H9 (cell line): ENCODE results near the gene GABRB1. TPM values are rescaled to one million over a fixed set of nuclear protein-coding genes. Genes with fewer than 3 reads are reported as not detected.

Experiments
- DNase-seq: peaks from one replicate; pipeline ENCODE4 v3.0.0-alpha.2; 2017
- H2AFZ ChIP-seq: one replicate; pipeline ENCODE4 v1.6.1; 2013; ENCODE audit warnings: mild to moderate bottlenecking, low read length, control low read depth, moderate library complexity
- H2AK5ac ChIP-seq: 2 replicates; pipeline ENCODE4 v1.6.1; 2013; ENCODE audit warnings: low read length, control low read depth, mixed read lengths; ENCODE audit not compliant: insufficient read length
- H2BK120ac ChIP-seq: one replicate; pipeline ENCODE4 v1.6.1; 2013; ENCODE audit warnings: low read depth, mild to moderate bottlenecking, low read length, control low read depth, inconsistent platforms; ENCODE audit not compliant: poor library complexity, severe bottlenecking
- H2BK12ac ChIP-seq: 2 replicates; pipeline ENCODE4 v1.6.1; 2013; ENCODE audit warnings: low read length, control low read depth, mixed read lengths, low read depth; ENCODE audit not compliant: insufficient read length
- H2BK15ac ChIP-seq: 2 replicates; pipeline ENCODE4 v1.6.1; 2013; ENCODE audit warnings: low read depth, low read length, control low read depth
- H2BK20ac ChIP-seq: one replicate; pipeline ENCODE4 v1.6.1; 2013; ENCODE audit warnings: low read depth, mild to moderate bottlenecking, low read length, control low read depth, inconsistent platforms; ENCODE audit not compliant: poor library complexity, severe bottlenecking
- H2BK5ac ChIP-seq: 2 replicates; pipeline ENCODE4 v1.6.1; 2013; ENCODE audit warnings: low read length, control low read depth, mixed read lengths; ENCODE audit not compliant: insufficient read length
- H3K14ac ChIP-seq: 2 replicates; pipeline ENCODE4 v1.6.1; 2013; ENCODE audit warnings: low read length, control low read depth; ENCODE audit not compliant: insufficient read depth
- H3K18ac ChIP-seq: 2 replicates; pipeline ENCODE4 v1.6.1; 2013; ENCODE audit warnings: low read depth, mild to moderate bottlenecking, mixed read lengths, low read length, control low read depth; ENCODE audit not compliant: insufficient read length
- H3K23ac ChIP-seq: 2 replicates; pipeline ENCODE4 v1.6.1; 2013; ENCODE audit warnings: low read length, control low read depth, mixed read lengths, low read depth; ENCODE audit not compliant: insufficient read length
- H3K23me2 ChIP-seq: 2 replicates; pipeline ENCODE4 v1.6.1; 2013; ENCODE audit warnings: low read depth, mild to moderate bottlenecking, mixed read lengths, low read length, control low read depth; ENCODE audit not compliant: insufficient read length, poor library complexity, severe bottlenecking
- H3K27ac ChIP-seq: 2 replicates; pipeline ENCODE4 v1.5.1; 2013; ENCODE audit warnings: low read length, control low read depth, mixed read lengths, low read depth; ENCODE audit not compliant: insufficient read length
- H3K27me3 ChIP-seq: 2 replicates; pipeline ENCODE4 v1.6.1; 2013; ENCODE audit warnings: low read length, control low read depth, inconsistent platforms; ENCODE audit not compliant: insufficient read depth
- H3K4ac ChIP-seq: 2 replicates; pipeline ENCODE4 v1.6.1; 2013; ENCODE audit warnings: low read depth, mild to moderate bottlenecking, control low read depth, inconsistent platforms, low read length, moderate library complexity
- H3K4me1 ChIP-seq: 2 replicates; pipeline ENCODE4 v1.6.1; 2013; ENCODE audit warnings: low read length, control low read depth, inconsistent platforms; ENCODE audit not compliant: insufficient read depth
- H3K4me2 ChIP-seq: 2 replicates; pipeline ENCODE4 v1.6.1; 2013; ENCODE audit warnings: low read length, control low read depth, mixed read lengths; ENCODE audit not compliant: insufficient read length, insufficient read depth
- H3K56ac ChIP-seq: 2 replicates; pipeline ENCODE4 v1.6.1; 2013; ENCODE audit warnings: low read depth, mild to moderate bottlenecking, mixed read lengths, low read length, control low read depth; ENCODE audit not compliant: insufficient read length
- H3K79me1 ChIP-seq: 2 replicates; pipeline ENCODE4 v1.6.1; 2013; ENCODE audit warnings: low read depth, mild to moderate bottlenecking, moderate library complexity, low read length, control low read depth, inconsistent platforms; ENCODE audit not compliant: insufficient read depth, poor library complexity, severe bottlenecking
- H3K79me2 ChIP-seq: 2 replicates; pipeline ENCODE4 v1.6.1; 2013; ENCODE audit warnings: low read length, control low read depth, inconsistent platforms; ENCODE audit not compliant: insufficient read depth
- H3K9ac ChIP-seq: 2 replicates; pipeline ENCODE4 v1.6.1; 2013; ENCODE audit warnings: low read length, control low read depth, mixed read lengths; ENCODE audit not compliant: insufficient read length; ENCODE audit errors: extremely low read depth
- H3K9me3 ChIP-seq: one replicate; pipeline ENCODE4 v1.6.1; 2013; ENCODE audit warnings: low read depth, low read length, inconsistent platforms; ENCODE audit not compliant: control insufficient read depth
- H3T11ph ChIP-seq: one replicate; pipeline ENCODE4 v1.6.1; 2013; ENCODE audit warnings: mild to moderate bottlenecking, low read length, control low read depth, inconsistent platforms
- H4K20me1 ChIP-seq: one replicate; pipeline ENCODE4 v1.6.1; 2013; ENCODE audit not compliant: control insufficient read depth, insufficient read length, insufficient read depth
- H4K5ac ChIP-seq: 2 replicates; pipeline ENCODE4 v1.6.1; 2013; ENCODE audit warnings: low read depth, mild to moderate bottlenecking, mixed read lengths, low read length, control low read depth; ENCODE audit not compliant: insufficient read length
- H4K8ac ChIP-seq: replicated peaks from 2 replicates; pipeline ENCODE4 v1.6.1; 2013; ENCODE audit warnings: low read length, control low read depth, mixed read lengths, low read depth; ENCODE audit not compliant: insufficient read length
- H4K91ac ChIP-seq: 2 replicates; pipeline ENCODE4 v1.6.1; 2013; ENCODE audit warnings: low read depth, mild to moderate bottlenecking, moderate library complexity, mixed read lengths, low read length, control low read depth; ENCODE audit not compliant: insufficient read length
- H3K27ac Mint-ChIP-seq, 3 experiments: 2 replicates in 2 of 3; 3 replicates in 1 of 3; pipeline ENCODE4 v1.8.0; 2020 to 2021; ENCODE audit warnings: mixed read lengths in 3 of 3, mild to moderate bottlenecking in 1 of 3, moderate library complexity in 1 of 3
- H3K27me3 Mint-ChIP-seq: 2 replicates; pipeline ENCODE4 v1.8.0; 2021; ENCODE audit warnings: low read depth, mild to moderate bottlenecking, moderate library complexity, mixed read lengths
- H3K36me3 Mint-ChIP-seq, 3 experiments: 2 replicates in 2 of 3; 3 replicates in 1 of 3; pipeline ENCODE4 v1.8.0; 2020 to 2021; ENCODE audit warnings: low read depth in 3 of 3, mixed read lengths in 3 of 3; ENCODE audit not compliant: insufficient read depth in 1 of 3
- H3K4me1 Mint-ChIP-seq, 2 experiments: 2 replicates each; pipeline ENCODE4 v1.8.0; 2020; ENCODE audit warnings: mixed read lengths in 2 of 2
- H3K4me3 Mint-ChIP-seq, 2 experiments: 2 replicates in 1 of 2; 3 replicates in 1 of 2; pipeline ENCODE4 v1.8.0; 2020 to 2021; ENCODE audit warnings: mild to moderate bottlenecking in 2 of 2, mixed read lengths in 2 of 2, moderate library complexity in 1 of 2
- H3K9me3 Mint-ChIP-seq, 2 experiments: 2 replicates in 1 of 2; 3 replicates in 1 of 2; pipeline ENCODE4 v1.8.0; 2020; ENCODE audit warnings: mild to moderate bottlenecking in 2 of 2, mixed read lengths in 2 of 2, moderate library complexity in 1 of 2
- CTCF ChIP-seq: fragments of 200-600 bp; sonication (generic); conservative IDR thresholded peaks from 3 replicates; pipeline ENCODE4 v1.8.0; 2021; ENCODE audit warnings: antibody characterized with exemption, mild to moderate bottlenecking
- WGBS: extraction: QIAGEN DNeasy Blood & Tissue Kit; methylation state at CpG from one replicate; pipeline ENCODE4 v1.1.7; 2013; ENCODE audit warnings: missing lambda C conversion rate, low lambda C conversion rate, mixed read lengths; ENCODE audit not compliant: insufficient read length; ENCODE audit errors: extremely low coverage; 5-methylcytosine and 5-hydroxymethylcytosine counted together
- total RNA-seq: library from RNA; stranded (reverse); gene quantifications from 2 replicates; pipeline ENCODE4 v1.2.1, GENCODE V29; 2021

Gene GABRB1
- total RNA-seq, 1 experiment from 2014 or later: 0.39 TPM

DNA sequence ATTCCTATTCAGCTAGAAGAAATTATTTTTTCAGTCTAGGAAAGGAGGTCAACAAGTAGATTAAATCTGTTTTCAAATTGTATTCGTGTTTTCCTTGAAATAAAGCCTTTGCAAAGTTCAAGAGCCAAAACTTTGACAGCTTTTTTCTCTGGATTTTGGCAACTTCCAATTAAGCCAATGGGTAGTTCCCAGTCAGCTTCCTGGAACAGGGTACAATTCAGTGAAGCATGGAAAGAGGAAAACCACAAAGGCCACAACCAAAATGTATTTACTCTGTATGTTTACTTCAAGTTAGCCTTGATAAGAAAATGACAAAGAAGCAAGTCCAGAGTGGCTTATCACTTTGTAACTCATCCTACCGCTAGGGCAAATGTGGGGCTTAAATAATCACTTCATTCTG is 243.5 kb downstream of the GABRB1 start:
- Histone ChIP-seq H3K27me3 (no peaks in the 10 kb centered on the region), H4K91ac (no peak overlapping the region), H4K5ac (no peak overlapping the region), H2AFZ (no peak overlapping the region), H2BK12ac (no peak overlapping the region), H3K23me2 (no peaks in the 10 kb centered on the region), H3K9ac (no peak overlapping the region), H4K8ac (no peak overlapping the region), H3T11ph (no peak overlapping the region), H2BK5ac (no peak overlapping the region), H3K4me2 (no peak overlapping the region), H3K4me1 (no peaks in the 10 kb centered on the region), H3K27ac (no peak overlapping the region), H2BK120ac (no peak overlapping the region), H4K20me1 (no peaks in the 10 kb centered on the region), H2BK15ac (no peak overlapping the region), H3K79me2 (no peaks in the 10 kb centered on the region), H3K9me3 (no peaks in the 10 kb centered on the region), H3K4ac (no peak overlapping the region), H2AK5ac (no peak overlapping the region), H2BK20ac (no peak overlapping the region), H3K23ac (no peak overlapping the region), H3K56ac (no peak overlapping the region), H3K18ac (no peak overlapping the region), H3K14ac (no peak overlapping the region), H3K79me1 (no peaks in the 10 kb centered on the region)
- no peak for TF ChIP-seq CTCF
- Mint-ChIP-seq H3K4me3 (no peak overlapping the region), H3K27me3 (no peaks in the 10 kb centered on the region), H3K36me3 (no peaks in the 10 kb centered on the region), H3K27ac (no peak overlapping the region), H3K9me3 (no peaks in the 10 kb centered on the region), H3K4me1 (peaks cover 0 to 4% of the 10 kb centered on the region in 2 experiments; a peak in 3 of 4 replicates)
- no peak for DNase-seq
- no CpG with 5 or more reads among the region's 2 CpGs for WGBS
